ENCODE data around the gene SAMD8.

The SAMD8 gene

GRCh38 chr10:75111365-75111906 lies at the start of gene SAMD8:
Gene SAMD8, plus strand, starts transcription at chr10:75111656. Its CDS starts 38,873 bp downstream, at chr10:75150529.
- Histone ChIP-seq H3K27me3 (ENCODE audit: control insufficient read depth, insufficient read depth, low read length) (no peaks in the 10 kb centered on the region), H3K9ac (ENCODE audit: low read length) (peak within 1 kb of the TSS; percentile 92), H3K27ac (ENCODE audit: low read depth, low read length) (peak within 1 kb of the TSS; percentile 88; the same call in 1 of the 2 replicates), H3K36me3 (ENCODE audit: control insufficient read depth, insufficient read depth, low read length) (no peaks in the 10 kb centered on the region), H3K4me3 (ENCODE audit: low read depth, low read length) (peak within 1 kb of the TSS; percentile 99), H3K9me3 (ENCODE audit: control insufficient read depth, insufficient read depth, low read depth, low read length) (no peaks in the 10 kb centered on the region), H3K4me1 (ENCODE audit: control insufficient read depth, insufficient read depth, low read length) (peaks cover 21% of the 10 kb centered on the region)

- Histone ChIP-seq H3K9me3 (ENCODE audit: control insufficient read depth, insufficient read depth, low read depth, low read length) (no peaks in the 10 kb centered on the region), H3K27ac (ENCODE audit: low read depth, low read length) (no peak overlapping the region), H3K4me3 (ENCODE audit: low read depth, low read length) (no peak overlapping the region), H3K4me1 (ENCODE audit: control insufficient read depth, insufficient read depth, low read length) (peaks cover 15% of the 10 kb centered on the region; the same call in 1 of the 2 replicates), H3K36me3 (ENCODE audit: control insufficient read depth, insufficient read depth, low read length) (no peaks in the 10 kb centered on the region), H3K27me3 (ENCODE audit: control insufficient read depth, insufficient read depth, low read length) (no peaks in the 10 kb centered on the region), H3K9ac (ENCODE audit: low read length) (no peak overlapping the region)
These were observed 49.5 kb upstream of the SAMD8 start for GRCh38 chr10:75061709-75062505.

GRCh38 chr10:75062506-75063299 lies 48.8 kb upstream of the SAMD8 start:
- H3K9me3 ChIP-seq (ENCODE audit: control insufficient read depth, insufficient read depth, low read depth, low read length): no peaks in the 10 kb centered on the region
- H3K4me3 ChIP-seq (ENCODE audit: low read depth, low read length): no peak overlapping the region
- no peaks in the 10 kb centered on the region for H3K36me3 ChIP-seq (ENCODE audit: control insufficient read depth, insufficient read depth, low read length)
- H3K9ac ChIP-seq (ENCODE audit: low read length): no peak overlapping the region
- peaks cover 15% of the 10 kb centered on the region; the same call in 1 of the 2 replicates for H3K4me1 ChIP-seq (ENCODE audit: control insufficient read depth, insufficient read depth, low read length)
- H3K27me3 ChIP-seq (ENCODE audit: control insufficient read depth, insufficient read depth, low read length): no peaks in the 10 kb centered on the region
- no peak overlapping the region for H3K27ac ChIP-seq (ENCODE audit: low read depth, low read length)

GRCh38 chr10:75063461-75064230 lies 47.8 kb upstream of the SAMD8 start:
- Histone ChIP-seq H3K4me3 (ENCODE audit: low read depth, low read length) (no peak overlapping the region), H3K4me1 (ENCODE audit: control insufficient read depth, insufficient read depth, low read length) (peaks cover 5% of the 10 kb centered on the region; the same call in 1 of the 2 replicates)

GRCh38 chr10:75065076-75065475 lies 46.4 kb upstream of the SAMD8 start:
- H3K27me3 ChIP-seq (ENCODE audit: control insufficient read depth, insufficient read depth, low read length): no peaks in the 10 kb centered on the region
- no peaks in the 10 kb centered on the region for H3K36me3 ChIP-seq (ENCODE audit: control insufficient read depth, insufficient read depth, low read length)
- H3K9ac ChIP-seq (ENCODE audit: low read length): no peak overlapping the region
- no peak overlapping the region for H3K4me3 ChIP-seq (ENCODE audit: low read depth, low read length)
- no peak overlapping the region for H3K27ac ChIP-seq (ENCODE audit: low read depth, low read length)
- H3K9me3 ChIP-seq (ENCODE audit: control insufficient read depth, insufficient read depth, low read depth, low read length): no peaks in the 10 kb centered on the region
- H3K4me1 ChIP-seq (ENCODE audit: control insufficient read depth, insufficient read depth, low read length): no peaks in the 10 kb centered on the region

More at GRCh38 chr10:75063461-75064230, 47.8 kb upstream of the SAMD8 start:
- Histone ChIP-seq H3K9me3 (ENCODE audit: control insufficient read depth, insufficient read depth, low read depth, low read length) (no peaks in the 10 kb centered on the region), H3K9ac (ENCODE audit: low read length) (no peak overlapping the region), H3K27me3 (ENCODE audit: control insufficient read depth, insufficient read depth, low read length) (no peaks in the 10 kb centered on the region), H3K27ac (ENCODE audit: low read depth, low read length) (no peak overlapping the region), H3K36me3 (ENCODE audit: control insufficient read depth, insufficient read depth, low read length) (no peaks in the 10 kb centered on the region)

GRCh38 chr10:75066271-75066670 lies 45.2 kb upstream of the SAMD8 start:
- Histone ChIP-seq H3K4me1 (ENCODE audit: control insufficient read depth, insufficient read depth, low read length) (no peaks in the 10 kb centered on the region), H3K4me3 (ENCODE audit: low read depth, low read length) (no peak overlapping the region), H3K9me3 (ENCODE audit: control insufficient read depth, insufficient read depth, low read depth, low read length) (no peaks in the 10 kb centered on the region), H3K27me3 (ENCODE audit: control insufficient read depth, insufficient read depth, low read length) (peaks cover 5% of the 10 kb centered on the region; the same call in 1 of the 2 replicates), H3K36me3 (ENCODE audit: control insufficient read depth, insufficient read depth, low read length) (no peaks in the 10 kb centered on the region), H3K27ac (ENCODE audit: low read depth, low read length) (no peak overlapping the region), H3K9ac (ENCODE audit: low read length) (no peak overlapping the region)

GRCh38 chr10:75067272-75067671 lies 44.2 kb upstream of the SAMD8 start:
- no peak overlapping the region for H3K4me3 ChIP-seq (ENCODE audit: low read depth, low read length)
- H3K9me3 ChIP-seq (ENCODE audit: control insufficient read depth, insufficient read depth, low read depth, low read length): no peaks in the 10 kb centered on the region
- H3K9ac ChIP-seq (ENCODE audit: low read length): no peak overlapping the region
- H3K4me1 ChIP-seq (ENCODE audit: control insufficient read depth, insufficient read depth, low read length): no peaks in the 10 kb centered on the region
- no peak overlapping the region for H3K27ac ChIP-seq (ENCODE audit: low read depth, low read length)
- no peaks in the 10 kb centered on the region for H3K36me3 ChIP-seq (ENCODE audit: control insufficient read depth, insufficient read depth, low read length)
- peaks cover 8% of the 10 kb centered on the region; the same call in 1 of the 2 replicates for H3K27me3 ChIP-seq (ENCODE audit: control insufficient read depth, insufficient read depth, low read length)

- no peak overlapping the region for H3K27ac ChIP-seq (ENCODE audit: low read depth, low read length)
- no peak overlapping the region for H3K9ac ChIP-seq (ENCODE audit: low read length)
- no peak overlapping the region for H3K4me3 ChIP-seq (ENCODE audit: low read depth, low read length)
- no peaks in the 10 kb centered on the region for H3K9me3 ChIP-seq (ENCODE audit: control insufficient read depth, insufficient read depth, low read depth, low read length)
- no peaks in the 10 kb centered on the region for H3K36me3 ChIP-seq (ENCODE audit: control insufficient read depth, insufficient read depth, low read length)
- peaks cover 12% of the 10 kb centered on the region; the same call in 1 of the 2 replicates for H3K27me3 ChIP-seq (ENCODE audit: control insufficient read depth, insufficient read depth, low read length)
- no peaks in the 10 kb centered on the region for H3K4me1 ChIP-seq (ENCODE audit: control insufficient read depth, insufficient read depth, low read length)
These were observed 42.9 kb upstream of the SAMD8 start for GRCh38 chr10:75068523-75068922.

- H3K27me3 ChIP-seq (ENCODE audit: control insufficient read depth, insufficient read depth, low read length): peaks cover 23% of the 10 kb centered on the region; the same call in 1 of the 2 replicates
These were observed 41.0 kb upstream of the SAMD8 start for GRCh38 chr10:75070476-75070875.

GRCh38 chr10:75070961-75071428 lies 40.5 kb upstream of the SAMD8 start:
- H3K4me1 ChIP-seq (ENCODE audit: control insufficient read depth, insufficient read depth, low read length): peaks cover 1% of the 10 kb centered on the region
- H3K9ac ChIP-seq (ENCODE audit: low read length): no peak overlapping the region
- H3K27ac ChIP-seq (ENCODE audit: low read depth, low read length): no peak overlapping the region
- H3K9me3 ChIP-seq (ENCODE audit: control insufficient read depth, insufficient read depth, low read depth, low read length): no peaks in the 10 kb centered on the region
- H3K27me3 ChIP-seq (ENCODE audit: control insufficient read depth, insufficient read depth, low read length): peaks cover 28% of the 10 kb centered on the region; the same call in 1 of the 2 replicates
- H3K36me3 ChIP-seq (ENCODE audit: control insufficient read depth, insufficient read depth, low read length): no peaks in the 10 kb centered on the region
- no peak overlapping the region for H3K4me3 ChIP-seq (ENCODE audit: low read depth, low read length)

More at GRCh38 chr10:75070476-75070875, 41.0 kb upstream of the SAMD8 start:
- no peaks in the 10 kb centered on the region for H3K9me3 ChIP-seq (ENCODE audit: control insufficient read depth, insufficient read depth, low read depth, low read length)
- H3K9ac ChIP-seq (ENCODE audit: low read length): no peak overlapping the region
- H3K36me3 ChIP-seq (ENCODE audit: control insufficient read depth, insufficient read depth, low read length): no peaks in the 10 kb centered on the region
- H3K4me1 ChIP-seq (ENCODE audit: control insufficient read depth, insufficient read depth, low read length): no peaks in the 10 kb centered on the region
- no peak overlapping the region for H3K4me3 ChIP-seq (ENCODE audit: low read depth, low read length)
- no peak overlapping the region for H3K27ac ChIP-seq (ENCODE audit: low read depth, low read length)
